Activated T-cell treated with anti-CD3 and anti-CD28 coated beads, Interleukin-2, amount 50 U/mL, for 24 hours (primary cell): Measurements from ENCODE around the gene APOC3.
"Not testable (repeated sequence)": the region's sequence is repeated elsewhere in the genome, so short reads cannot be mapped to it uniquely, and the experiment has no call there.

ENCODE experiments used
- DNase-seq: peaks from one replicate; pipeline ENCODE4 v3.0.0-alpha.2; 2020
- H3K27ac Mint-ChIP-seq: 2 replicates; pipeline ENCODE4 v1.8.0; 2020; ENCODE audit warnings: mild to moderate bottlenecking, mixed read lengths
- H3K27me3 Mint-ChIP-seq: 2 replicates; pipeline ENCODE4 v1.8.0; 2020; ENCODE audit warnings: mixed read lengths
- H3K36me3 Mint-ChIP-seq: 2 replicates; pipeline ENCODE4 v1.8.0; 2020; ENCODE audit warnings: low read depth, mixed read lengths
- H3K4me1 Mint-ChIP-seq: 2 replicates; pipeline ENCODE4 v1.8.0; 2020; ENCODE audit warnings: low read depth, mixed read lengths
- H3K4me3 Mint-ChIP-seq: 2 replicates; pipeline ENCODE4 v1.8.0; 2020; ENCODE audit warnings: mild to moderate bottlenecking, moderate library complexity, mixed read lengths
- H3K9me3 Mint-ChIP-seq: 2 replicates; pipeline ENCODE4 v1.8.0; 2020; ENCODE audit warnings: mixed read lengths

The APOC3 gene

DNA sequence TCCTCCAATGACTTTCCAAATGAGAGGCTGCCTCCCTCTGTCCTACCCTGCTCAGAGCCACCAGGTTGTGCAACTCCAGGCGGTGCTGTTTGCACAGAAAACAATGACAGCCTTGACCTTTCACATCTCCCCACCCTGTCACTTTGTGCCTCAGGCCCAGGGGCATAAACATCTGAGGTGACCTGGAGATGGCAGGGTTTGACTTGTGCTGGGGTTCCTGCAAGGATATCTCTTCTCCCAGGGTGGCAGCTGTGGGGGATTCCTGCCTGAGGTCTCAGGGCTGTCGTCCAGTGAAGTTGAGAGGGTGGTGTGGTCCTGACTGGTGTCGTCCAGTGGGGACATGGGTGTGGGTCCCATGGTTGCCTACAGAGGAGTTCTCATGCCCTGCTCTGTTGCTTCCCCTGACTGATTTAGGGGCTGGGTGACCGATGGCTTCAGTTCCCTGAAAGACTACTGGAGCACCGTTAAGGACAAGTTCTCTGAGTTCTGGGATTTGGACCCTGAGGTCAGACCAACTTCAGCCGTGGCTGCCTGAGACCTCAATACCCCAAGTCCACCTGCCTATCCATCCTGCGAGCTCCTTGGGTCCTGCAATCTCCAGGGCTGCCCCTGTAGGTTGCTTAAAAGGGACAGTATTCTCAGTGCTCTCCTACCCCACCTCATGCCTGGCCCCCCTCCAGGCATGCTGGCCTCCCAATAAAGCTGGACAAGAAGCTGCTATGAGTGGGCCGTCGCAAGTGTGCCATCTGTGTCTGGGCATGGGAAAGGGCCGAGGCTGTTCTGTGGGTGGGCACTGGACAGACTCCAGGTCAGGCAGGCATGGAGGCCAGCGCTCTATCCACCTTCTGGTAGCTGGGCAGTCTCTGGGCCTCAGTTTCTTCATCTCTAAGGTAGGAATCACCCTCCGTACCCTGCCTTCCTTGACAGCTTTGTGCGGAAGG lies 2.9 kb downstream of the APOC3 start:
- DNase-seq = no peak
- H3K36me3 Mint-ChIP-seq = no peaks in the 10 kb centered on the region
- no peak overlapping the region for H3K27ac Mint-ChIP-seq
- H3K4me1 Mint-ChIP-seq = peaks cover 15% of the 10 kb centered on the region
- H3K4me3 Mint-ChIP-seq = no peak overlapping the region
- peaks cover 3% of the 10 kb centered on the region for H3K27me3 Mint-ChIP-seq
- H3K9me3 Mint-ChIP-seq = no peaks in the 10 kb centered on the region

DNA sequence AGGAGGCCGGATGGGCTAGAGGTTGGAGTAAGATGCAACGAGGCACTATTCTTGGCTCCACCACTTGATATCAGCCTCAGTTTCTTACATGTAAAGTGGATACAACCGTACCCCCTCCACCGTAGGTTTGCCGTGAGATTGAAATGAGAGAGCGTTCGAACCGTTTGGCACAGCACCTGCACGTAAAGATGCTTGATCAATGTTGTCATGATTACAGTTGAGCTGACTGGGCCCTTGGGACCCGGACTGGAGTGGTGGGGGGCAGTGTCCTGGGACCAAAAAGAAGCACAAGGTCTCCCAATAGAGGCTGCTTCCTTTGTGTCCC lies 3.7 kb downstream of the APOC3 start:
- Mint-ChIP-seq H3K27ac (no peak overlapping the region), H3K36me3 (no peaks in the 10 kb centered on the region), H3K27me3 (peaks cover 3% of the 10 kb centered on the region), H3K4me3 (no peak overlapping the region), H3K4me1 (peaks cover 15% of the 10 kb centered on the region), H3K9me3 (no peaks in the 10 kb centered on the region)
- DNase-seq = no peak

DNA sequence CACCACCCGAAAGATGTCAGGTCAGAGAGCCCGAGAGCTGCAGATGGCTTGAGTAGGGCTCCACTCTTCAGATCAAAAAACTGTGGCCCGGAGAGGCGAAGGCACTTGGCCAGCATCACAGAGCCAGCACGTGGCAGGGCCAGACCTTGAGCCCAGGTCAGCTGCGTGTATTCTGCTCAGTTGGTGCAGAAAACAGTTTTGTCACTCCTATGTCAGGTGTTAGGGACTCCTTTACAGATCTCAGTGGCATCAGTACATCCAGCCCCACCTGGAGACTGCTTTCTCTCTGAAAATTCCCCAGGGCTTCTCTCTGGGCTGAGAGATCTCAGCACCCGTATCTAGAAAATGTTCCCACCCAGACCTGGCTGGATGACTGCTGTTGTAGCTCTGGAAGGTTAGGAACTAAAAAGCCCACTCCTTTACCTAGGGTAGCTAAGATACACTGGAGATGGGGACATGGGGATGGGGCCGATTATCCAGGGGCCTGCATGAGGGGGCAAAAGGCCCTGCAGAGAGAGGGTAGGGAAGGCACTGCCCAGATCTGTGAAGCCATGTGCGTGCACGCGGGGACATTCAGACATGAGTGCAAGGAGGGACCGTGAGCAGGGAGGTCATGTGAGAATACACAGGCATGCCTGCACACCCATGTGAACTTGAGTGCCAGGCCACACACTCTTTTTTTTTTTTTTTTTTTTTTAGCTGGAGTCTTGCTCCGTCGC lies 4.3 kb downstream of the APOC3 start:
- DNase-seq = no peak
- Mint-ChIP-seq H3K4me1 (peaks cover 15% of the 10 kb centered on the region), H3K27me3 (peaks cover 3% of the 10 kb centered on the region), H3K9me3 (no peaks in the 10 kb centered on the region), H3K4me3 (no peak overlapping the region), H3K36me3 (no peaks in the 10 kb centered on the region), H3K27ac (no peak overlapping the region)

DNA sequence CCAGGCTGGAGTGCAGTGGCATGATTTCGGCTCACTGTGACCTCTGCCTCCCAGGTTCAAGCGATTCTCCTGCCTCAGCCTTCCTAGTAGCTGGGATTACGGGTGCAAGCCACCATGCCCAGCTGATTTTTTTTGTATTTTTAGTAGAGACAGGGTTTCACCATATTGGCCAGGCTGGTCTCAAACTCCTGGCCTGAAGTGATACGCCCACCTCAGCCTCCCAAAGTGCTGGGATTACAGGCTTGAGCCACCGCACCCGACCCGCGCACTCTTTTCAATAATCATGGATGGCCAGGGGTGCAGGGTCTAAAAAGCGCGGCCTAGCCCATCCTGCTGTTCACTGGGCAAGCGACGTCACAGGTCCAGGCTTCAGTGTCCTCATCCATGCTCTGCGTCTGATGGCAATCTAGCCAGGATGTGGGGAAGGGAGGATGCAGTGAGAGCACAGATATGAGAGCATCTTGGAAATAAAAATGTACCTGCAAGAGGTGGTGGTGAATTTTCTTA lies 4.9 kb downstream of the APOC3 start:
- H3K27ac Mint-ChIP-seq = peak overlapping the region; percentile 51
- peak overlapping the region; percentile 2 for H3K4me3 Mint-ChIP-seq
- not testable (repeated sequence) for H3K9me3 Mint-ChIP-seq, DNase-seq, H3K27me3 Mint-ChIP-seq, H3K36me3 Mint-ChIP-seq
- H3K4me1 Mint-ChIP-seq = peaks cover 15% of the 10 kb centered on the region

DNA sequence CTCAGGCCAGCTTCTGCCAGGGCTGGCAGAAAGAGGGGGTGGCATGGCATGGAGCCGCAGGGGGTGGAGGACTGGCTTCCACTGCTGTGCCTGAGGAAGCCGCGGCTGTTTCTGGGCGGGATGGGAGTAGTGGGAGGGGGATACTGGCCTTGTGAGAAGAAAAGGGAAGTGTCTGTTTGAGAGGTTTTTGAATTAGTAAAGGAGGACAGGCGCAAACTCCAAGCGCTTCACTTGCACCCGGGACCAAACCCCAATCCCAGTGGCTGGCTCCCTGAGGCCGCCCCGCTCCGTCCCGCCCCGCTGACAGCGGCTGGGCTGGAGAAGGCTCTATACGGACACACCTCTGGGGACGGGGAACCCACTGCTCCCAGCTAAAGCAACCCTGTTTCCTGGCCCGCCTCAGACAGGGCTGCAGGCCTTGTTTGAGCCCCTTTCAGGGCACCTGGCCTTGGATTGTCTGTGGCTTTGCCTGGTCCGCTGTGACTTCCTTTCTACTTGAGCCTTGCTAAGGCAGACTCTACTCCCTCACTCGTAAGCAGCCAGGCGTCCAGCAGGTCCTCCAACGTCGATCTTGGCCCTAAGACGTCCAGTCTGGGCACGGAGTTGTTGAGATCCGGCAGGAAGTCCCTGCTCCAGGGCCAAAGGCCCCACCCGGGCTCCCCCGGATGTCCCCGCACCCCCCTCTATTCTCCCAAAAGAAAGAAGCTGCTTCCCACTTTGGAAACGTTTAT lies 5.5 kb downstream of the APOC3 start:
- peaks cover 15% of the 10 kb centered on the region for H3K4me1 Mint-ChIP-seq
- H3K36me3 Mint-ChIP-seq = no peaks in the 10 kb centered on the region
- no peaks in the 10 kb centered on the region for H3K9me3 Mint-ChIP-seq
- peak overlapping the region; percentile 51 for H3K27ac Mint-ChIP-seq
- peak overlapping the region; percentile 64 for H3K4me3 Mint-ChIP-seq
- H3K27me3 Mint-ChIP-seq = peaks cover 3% of the 10 kb centered on the region
- DNase-seq = no peak

DNA sequence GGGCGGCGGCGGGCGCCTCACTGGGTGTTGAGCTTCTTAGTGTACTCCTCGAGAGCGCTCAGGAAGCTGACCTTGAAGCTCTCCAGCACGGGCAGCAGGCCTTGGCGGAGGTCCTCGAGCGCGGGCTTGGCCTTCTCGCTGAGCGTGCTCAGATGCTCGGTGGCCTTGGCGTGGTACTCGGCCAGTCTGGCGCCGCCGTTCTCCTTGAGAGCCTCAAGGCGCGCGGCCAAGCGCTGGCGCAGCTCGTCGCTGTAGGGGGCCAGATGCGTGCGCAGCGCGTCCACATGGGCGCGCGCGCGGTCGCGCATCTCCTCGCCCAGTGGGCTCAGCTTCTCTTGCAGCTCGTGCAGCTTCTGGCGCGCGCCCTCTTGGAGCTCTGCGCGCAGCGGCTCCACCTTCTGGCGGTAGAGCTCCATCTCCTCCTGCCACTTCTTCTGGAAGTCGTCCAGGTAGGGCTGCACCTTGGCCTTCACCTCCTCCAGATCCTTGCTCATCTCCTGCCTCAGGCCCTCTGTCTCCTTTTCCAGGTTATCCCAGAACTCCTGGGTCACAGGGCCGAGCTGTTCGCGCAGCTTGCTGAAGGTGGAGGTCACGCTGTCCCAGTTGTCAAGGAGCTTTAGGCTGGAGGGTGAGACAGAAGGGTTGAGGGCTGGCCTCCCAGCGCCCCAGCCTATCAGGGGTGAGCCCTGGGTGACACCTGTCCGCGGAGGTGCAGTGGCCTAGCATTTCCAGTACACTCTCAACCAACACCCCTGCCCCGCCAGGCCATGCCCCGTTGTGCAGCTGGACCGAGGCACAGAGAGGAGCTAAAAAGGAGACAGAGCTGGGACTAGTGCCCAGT lies 6.3 kb downstream of the APOC3 start:
- H3K9me3 Mint-ChIP-seq = no peaks in the 10 kb centered on the region
- H3K27me3 Mint-ChIP-seq = peaks cover 3% of the 10 kb centered on the region
- peaks cover 15% of the 10 kb centered on the region for H3K4me1 Mint-ChIP-seq
- no peaks in the 10 kb centered on the region for H3K36me3 Mint-ChIP-seq
- peak overlapping the region; percentile 64 for H3K4me3 Mint-ChIP-seq
- peak; percentile 85 for DNase-seq
- H3K27ac Mint-ChIP-seq = peak overlapping the region; percentile 47

DNA sequence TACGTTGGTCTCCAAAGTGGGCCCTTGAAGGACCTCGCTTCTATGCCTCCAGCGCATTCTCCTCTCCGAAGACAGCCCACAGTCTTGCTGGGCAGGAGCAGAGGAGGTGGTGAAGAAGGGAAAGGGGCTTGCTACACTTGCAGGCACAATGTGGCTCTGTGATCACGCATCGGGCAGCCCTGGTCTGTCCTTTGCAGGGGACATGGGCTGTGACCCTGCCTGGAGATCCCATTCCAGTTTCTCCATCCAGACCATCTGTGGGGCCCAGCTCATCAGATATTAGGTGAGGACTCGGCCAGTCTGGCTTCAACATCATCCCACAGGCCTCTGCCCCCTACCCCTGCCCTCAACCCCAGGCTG lies 6.9 kb downstream of the APOC3 start:
- H3K9me3 Mint-ChIP-seq = no peaks in the 10 kb centered on the region

DNA sequence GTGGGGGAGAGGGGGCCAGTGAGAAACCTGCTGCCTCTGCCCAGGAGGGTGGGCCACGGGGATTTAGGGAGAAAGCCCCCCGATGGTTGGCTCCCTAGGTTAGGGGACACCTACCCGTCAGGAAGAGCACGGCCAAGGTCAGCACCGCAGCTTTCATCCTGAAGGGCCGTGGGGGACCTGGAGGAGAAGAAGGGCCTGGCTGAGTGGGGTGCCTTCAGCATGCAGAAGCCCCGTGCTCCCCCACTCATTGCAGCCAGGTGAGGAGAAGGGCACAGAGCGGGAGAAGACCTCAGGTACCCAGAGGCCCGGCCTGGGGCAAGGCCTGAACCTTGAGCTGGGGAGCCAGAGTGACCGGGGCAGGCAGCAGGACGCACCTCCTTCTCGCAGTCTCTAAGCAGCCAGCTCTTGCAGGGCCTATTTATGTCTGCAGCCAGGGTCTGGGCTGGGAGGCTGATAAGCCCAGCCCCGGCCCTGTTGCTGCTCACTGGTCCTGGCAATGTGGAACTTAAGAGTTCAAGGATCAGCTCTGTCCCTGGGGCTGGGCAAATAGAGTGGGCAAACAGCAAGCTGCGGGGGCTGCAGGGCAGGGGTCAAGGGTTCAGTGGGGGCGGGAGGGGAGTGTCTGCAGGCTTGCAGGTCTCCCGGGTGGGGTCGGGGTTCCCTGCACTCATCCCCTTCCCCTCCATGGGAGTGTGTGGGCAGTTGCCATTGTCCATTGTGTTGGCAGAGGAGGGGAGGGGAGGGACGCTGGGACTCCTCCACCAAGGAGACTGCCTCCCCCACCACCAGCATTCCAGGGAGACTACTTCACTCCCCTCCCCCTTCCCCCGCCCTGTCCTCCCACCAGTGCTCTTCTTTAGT lies 7.8 kb downstream of the APOC3 start, which contains the start of gene APOA1:
Gene APOA1 (minus strand): TSS at position 392 of the 861 bp plus-strand sequence. CDS start 235 bp downstream, at position 157.
- H3K4me3 Mint-ChIP-seq = no peak within 1 kb of the TSS

More for the DNA sequence above, 6.9 kb downstream of the APOC3 start:
- peaks cover 3% of the 10 kb centered on the region for H3K27me3 Mint-ChIP-seq
- H3K36me3 Mint-ChIP-seq = no peaks in the 10 kb centered on the region
- H3K4me1 Mint-ChIP-seq = peaks cover 15% of the 10 kb centered on the region
- DNase-seq = no peak
- H3K4me3 Mint-ChIP-seq = no peak overlapping the region
- H3K27ac Mint-ChIP-seq = no peak overlapping the region

DNA sequence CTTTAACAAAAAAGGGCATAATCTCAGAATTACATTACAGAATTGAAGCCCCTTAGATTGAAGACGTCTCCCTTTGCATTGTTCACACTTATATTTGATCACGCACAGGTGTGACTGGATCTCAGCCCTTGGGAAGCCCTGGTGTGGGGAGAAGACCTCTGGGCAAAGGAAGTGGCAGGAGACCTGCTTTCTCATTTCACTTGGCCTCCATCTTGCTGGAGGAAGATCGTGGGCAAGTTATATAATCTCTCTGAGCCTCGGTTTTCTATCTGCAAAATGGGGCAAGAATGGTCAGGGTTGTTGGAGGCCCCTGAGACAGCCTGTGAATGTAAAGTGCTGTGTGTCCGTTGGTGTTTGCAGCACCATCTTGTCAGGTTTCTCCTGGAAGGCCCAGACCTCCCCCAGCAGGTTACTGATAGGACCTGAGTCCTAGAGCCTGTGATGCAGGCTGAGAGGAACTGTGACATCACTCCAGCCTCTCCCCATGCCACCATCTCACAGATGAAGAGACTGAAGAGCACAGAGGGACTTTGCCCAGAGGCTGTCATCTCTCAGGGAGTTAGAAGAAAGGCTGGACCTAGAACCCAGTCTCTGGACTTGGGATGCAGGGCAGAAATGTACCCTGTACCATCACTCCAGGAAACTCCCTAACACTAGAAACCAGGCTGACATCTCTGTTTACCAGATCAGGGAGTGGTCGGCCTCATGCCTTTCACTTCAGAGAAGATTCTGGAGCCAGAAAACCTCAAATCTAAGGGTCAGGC lies 8.8 kb downstream of the APOC3 start:
- peaks cover 15% of the 10 kb centered on the region for H3K4me1 Mint-ChIP-seq
- no peaks in the 10 kb centered on the region for H3K9me3 Mint-ChIP-seq
- peaks cover 7% of the 10 kb centered on the region for H3K36me3 Mint-ChIP-seq
- peaks cover 3% of the 10 kb centered on the region for H3K27me3 Mint-ChIP-seq
- H3K4me3 Mint-ChIP-seq = no peak overlapping the region
- no peak for DNase-seq
- H3K27ac Mint-ChIP-seq = peak overlapping the region; percentile 34

More for the DNA sequence above, 7.8 kb downstream of the APOC3 start, which contains the start of gene APOA1:
- H3K4me1 Mint-ChIP-seq = peaks cover 15% of the 10 kb centered on the region
- peaks cover 3% of the 10 kb centered on the region for H3K27me3 Mint-ChIP-seq
- DNase-seq = no peak
- H3K9me3 Mint-ChIP-seq = no peaks in the 10 kb centered on the region
- no peaks in the 10 kb centered on the region for H3K36me3 Mint-ChIP-seq
- H3K27ac Mint-ChIP-seq = peak within 1 kb of the TSS; percentile 34

DNA sequence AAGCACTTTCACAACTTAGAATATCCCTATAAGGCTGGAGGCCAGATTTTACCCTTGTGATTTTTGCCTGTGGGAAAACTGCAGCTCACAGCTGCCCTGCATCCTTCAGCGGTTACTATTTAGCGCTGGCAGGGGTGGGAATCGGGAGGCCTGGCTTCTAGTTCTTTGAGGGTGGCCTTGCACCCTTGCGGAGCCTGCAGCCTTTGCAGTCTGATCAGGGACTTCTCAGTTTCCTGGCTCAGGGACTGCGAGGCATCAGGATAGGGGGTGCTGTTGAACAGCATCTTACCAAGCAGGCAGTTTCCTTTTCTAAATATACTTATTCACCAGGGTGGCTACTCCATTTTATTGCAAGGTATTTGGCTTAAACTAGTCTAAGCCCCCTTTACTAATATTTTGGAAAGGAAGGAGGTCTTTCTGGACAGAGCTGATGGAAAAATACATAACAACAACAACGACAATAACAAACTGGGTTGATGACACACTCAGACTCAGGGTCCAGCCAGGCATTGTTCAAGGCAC lies 10.6 kb downstream of the APOC3 start:
- Mint-ChIP-seq H3K4me1 (peaks cover 9% of the 10 kb centered on the region), H3K9me3 (no peaks in the 10 kb centered on the region), H3K27ac (no peak overlapping the region), H3K27me3 (no peaks in the 10 kb centered on the region), H3K36me3 (peaks cover 20% of the 10 kb centered on the region), H3K4me3 (no peak overlapping the region)
- no peak for DNase-seq

DNA sequence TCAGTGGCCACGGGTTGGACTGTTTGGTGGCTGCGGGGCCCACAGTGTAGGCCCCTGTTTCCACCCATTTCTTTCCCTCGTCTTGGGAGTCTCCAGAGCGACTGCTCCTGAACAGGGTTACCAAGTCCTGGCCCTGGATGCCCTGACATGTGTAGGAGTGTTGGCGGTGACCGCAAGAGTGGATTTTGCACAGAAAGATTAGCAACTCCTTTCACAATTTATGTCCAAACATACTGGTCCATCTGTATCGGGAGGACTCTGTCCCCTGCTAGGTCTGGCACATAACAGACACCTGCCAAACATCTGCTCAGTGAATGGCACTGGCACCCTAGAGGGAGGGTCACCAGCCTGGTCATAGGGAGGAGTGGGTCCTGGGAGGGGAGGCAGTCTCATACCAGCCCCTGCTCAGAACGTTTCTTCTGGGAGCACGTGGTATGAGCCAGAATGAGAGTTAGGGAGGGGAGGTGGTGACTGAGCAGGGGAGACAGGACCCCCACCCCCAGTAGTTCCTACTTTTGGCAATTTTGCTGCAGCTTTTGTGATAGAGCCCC lies 11.1 kb downstream of the APOC3 start:
- Mint-ChIP-seq H3K27me3 (no peaks in the 10 kb centered on the region), H3K27ac (peak overlapping the region; percentile 57)

DNA sequence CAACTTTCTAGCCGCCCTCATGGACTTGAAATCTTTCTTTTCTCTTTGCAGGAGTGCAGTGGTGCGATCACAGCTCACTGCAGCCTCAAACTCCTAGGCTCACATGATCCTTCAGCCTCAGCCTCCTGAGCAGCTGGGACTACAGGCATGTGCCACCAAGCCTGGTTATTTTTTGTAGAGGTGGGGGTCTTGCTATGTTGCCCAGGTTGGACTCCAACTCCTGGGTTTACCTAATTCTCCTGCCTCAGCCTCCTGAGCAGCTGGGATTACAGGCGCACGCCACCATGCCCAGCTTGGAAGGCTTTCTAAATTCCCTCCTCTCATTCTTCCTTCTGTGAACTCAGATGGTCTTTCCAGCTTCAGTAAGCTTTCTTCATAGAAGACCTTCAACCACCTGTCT lies 12.4 kb downstream of the APOC3 start:
- no peak overlapping the region for H3K27ac Mint-ChIP-seq
- no peaks in the 10 kb centered on the region for H3K27me3 Mint-ChIP-seq
- H3K9me3 Mint-ChIP-seq = no peaks in the 10 kb centered on the region
- H3K4me1 Mint-ChIP-seq = no peaks in the 10 kb centered on the region
- no peak for DNase-seq
- H3K4me3 Mint-ChIP-seq = no peak overlapping the region
- H3K36me3 Mint-ChIP-seq = peaks cover 38% of the 10 kb centered on the region

More for the DNA sequence above, 11.1 kb downstream of the APOC3 start:
- Mint-ChIP-seq H3K4me1 (peaks cover 5% of the 10 kb centered on the region), H3K4me3 (no peak overlapping the region), H3K9me3 (no peaks in the 10 kb centered on the region), H3K36me3 (peaks cover 25% of the 10 kb centered on the region)
- DNase-seq = no peak
